ENCODE results near the gene TCF12.

TCF12 gene

DNA sequence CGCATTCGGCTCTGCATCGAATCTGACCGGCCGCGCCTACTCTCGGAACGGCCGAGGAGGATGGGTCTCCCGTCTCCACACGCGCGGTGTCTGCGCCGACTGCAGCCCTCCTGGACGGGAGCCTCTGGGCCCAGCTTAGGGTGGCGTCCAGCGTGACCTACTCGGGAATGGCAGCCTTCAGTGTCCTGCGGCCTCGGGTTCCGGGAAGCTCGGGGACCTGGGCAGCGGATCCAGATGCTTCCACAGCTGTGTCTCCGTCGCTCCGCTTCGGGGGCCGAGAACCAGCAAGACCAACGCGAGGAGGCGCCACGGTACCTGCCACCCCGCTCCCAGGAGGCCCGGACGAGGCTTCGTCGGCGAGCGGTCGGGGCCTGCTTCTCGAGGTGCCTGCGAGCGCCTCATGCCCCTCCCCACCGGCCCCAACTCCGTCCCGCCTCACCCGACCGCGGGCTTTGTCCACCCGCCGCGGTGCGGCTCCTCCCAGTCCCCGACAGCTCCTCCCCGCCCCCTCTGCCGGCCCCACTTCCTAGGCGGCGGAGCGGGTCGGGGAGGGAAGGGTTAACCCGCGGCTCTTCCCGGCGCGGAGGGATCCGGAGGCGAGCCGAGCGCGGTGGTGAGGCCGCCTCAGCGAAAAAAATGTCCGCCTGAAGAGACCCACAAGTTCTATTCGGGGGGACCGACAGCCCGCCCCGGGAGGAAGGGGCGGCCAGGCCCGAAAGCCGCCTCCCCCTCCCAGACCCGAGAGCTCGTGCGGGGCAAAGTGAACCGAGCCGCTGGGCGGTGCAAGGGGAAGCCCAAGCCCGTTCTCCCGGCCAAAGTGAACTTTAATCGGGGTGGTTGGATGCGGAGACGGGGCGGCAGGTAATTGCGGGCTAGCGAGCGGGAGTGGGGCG, at the start of gene TCF12:
Gene TCF12 (plus strand): TSS at position 599 of the 893 bp plus-strand sequence. CDS start 1,270 bp downstream, outside the sequence.
- in situ Hi-C loops (cut with HindIII; ENCODE audit: low sequenced_read_pairs): no loop called here
- H3K4me3 ChIP-seq (ENCODE audit: low read depth, low read length): peak within 1 kb of the TSS; percentile 81
- peak; percentile 90 for DNase-seq (ENCODE audit: low read depth)
- TF ChIP-seq CTCF (IDR thresholded peaks at IDR 0.05; ENCODE audit: low read depth, low read length, missing control alignments): peak; percentile 39

DNA sequence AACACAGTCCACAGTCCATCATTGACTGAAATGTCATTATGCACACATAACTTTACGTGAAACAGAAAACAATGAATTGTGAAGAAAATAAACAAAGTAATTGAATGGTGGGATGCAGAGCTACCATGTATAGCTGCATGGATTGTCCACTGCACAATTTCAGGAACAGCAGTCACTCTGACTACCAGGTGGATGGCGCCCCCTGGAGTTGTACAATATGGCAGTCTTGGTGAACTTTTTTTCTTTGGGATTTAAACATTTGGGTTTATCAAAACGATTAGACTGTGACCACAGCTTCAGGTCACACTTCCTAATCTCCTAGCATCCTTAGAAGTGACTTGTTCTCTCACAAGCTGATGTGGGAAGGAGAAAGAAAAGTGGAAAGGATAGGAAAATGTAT, 48.9 kb upstream of the TCF12 start:
- no peak for DNase-seq (ENCODE audit: low read depth)
- in situ Hi-C loops (cut with HindIII; ENCODE audit: low sequenced_read_pairs): no loop called here
- TF ChIP-seq CTCF (IDR thresholded peaks at IDR 0.05; ENCODE audit: low read depth, low read length, missing control alignments): peak; percentile 35
- H3K4me3 ChIP-seq (ENCODE audit: low read depth, low read length): no peak overlapping the region

DNA sequence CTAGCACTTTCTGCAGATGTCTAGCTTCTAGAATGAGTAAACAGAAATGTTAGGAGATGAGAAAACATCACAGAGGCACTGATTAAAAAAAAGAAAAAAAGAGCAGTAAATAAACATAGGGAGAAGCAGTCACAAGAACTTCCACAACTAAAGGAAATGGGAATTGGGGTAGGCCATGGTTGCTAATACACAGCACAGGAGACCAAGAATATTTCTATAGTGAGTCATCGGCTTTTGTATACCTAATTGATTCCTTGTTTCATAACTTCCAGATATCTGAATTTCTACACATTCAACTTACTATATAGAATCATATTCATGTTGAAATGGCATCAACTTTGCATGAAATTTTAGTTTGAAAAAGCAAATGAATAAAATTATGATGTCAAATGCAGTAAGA, 47.3 kb upstream of the TCF12 start:
- no peak overlapping the region for H3K4me3 ChIP-seq (ENCODE audit: low read depth, low read length)
- in situ Hi-C loops (cut with HindIII; ENCODE audit: low sequenced_read_pairs): no loop called here
- peak; percentile 68 for DNase-seq (ENCODE audit: low read depth)
- no peak for TF ChIP-seq CTCF (IDR thresholded peaks at IDR 0.05; ENCODE audit: low read depth, low read length, missing control alignments)

DNA sequence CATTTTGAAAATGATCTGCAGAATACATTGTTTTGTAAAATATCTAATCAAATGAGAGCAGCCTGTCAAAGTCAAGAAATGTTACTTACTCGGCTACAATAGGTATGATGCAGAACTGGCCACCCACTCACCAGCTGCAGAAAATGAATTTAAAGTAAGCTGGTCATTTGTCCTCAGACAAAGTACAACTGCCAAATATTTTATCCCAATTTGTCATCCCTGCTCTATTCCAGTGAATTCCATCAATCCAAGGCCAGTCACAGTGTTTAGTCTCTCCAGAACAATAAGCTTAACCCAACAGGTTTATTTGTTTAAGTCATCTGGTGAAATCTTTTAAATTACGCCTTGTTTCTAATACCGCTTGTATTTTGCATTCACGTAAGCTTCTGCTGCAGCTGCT, 46.6 kb upstream of the TCF12 start:
- no peak for TF ChIP-seq CTCF (IDR thresholded peaks at IDR 0.05; ENCODE audit: low read depth, low read length, missing control alignments)
- in situ Hi-C loops (cut with HindIII; ENCODE audit: low sequenced_read_pairs): no loop called here

DNA sequence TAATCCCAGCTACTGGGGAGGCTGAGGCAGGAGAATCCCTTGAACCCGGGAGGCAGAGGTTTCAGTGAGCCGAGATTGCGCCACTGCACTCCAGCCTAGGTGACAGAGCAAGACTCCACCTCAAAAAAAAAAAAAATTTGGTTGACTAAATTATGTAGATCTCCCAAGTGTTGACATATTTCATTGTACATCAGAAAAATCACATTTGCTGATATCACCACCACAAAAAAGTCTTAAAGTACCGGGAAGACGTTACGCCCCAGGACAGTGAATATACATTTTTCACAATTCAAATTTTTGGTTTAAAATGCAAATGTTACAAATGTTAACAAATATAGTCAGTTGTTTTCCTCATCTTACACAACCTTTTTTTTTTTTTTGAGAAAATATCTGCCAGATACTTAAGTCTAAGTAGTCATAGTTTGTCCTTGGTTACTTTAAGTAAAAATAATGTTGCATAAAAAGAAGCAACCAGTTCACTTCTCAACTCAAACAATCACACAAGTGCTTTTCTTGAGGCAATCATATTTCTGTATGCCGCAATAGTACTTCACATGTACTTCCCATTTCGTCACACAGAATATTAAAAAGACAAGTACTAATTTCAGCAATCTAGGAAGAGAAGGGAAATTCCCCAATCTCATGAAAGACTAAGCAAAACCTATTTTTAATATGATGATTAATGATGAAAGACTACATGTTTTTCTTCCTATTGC, 41.0 kb upstream of the TCF12 start:
- in situ Hi-C loops (cut with HindIII; ENCODE audit: low sequenced_read_pairs): no loop called here
- DNase-seq (ENCODE audit: low read depth): no peak
- no peak for TF ChIP-seq CTCF (IDR thresholded peaks at IDR 0.05; ENCODE audit: low read depth, low read length, missing control alignments)
- H3K4me3 ChIP-seq (ENCODE audit: low read depth, low read length): no peak overlapping the region

More for the DNA sequence above, 46.6 kb upstream of the TCF12 start:
- no peak for DNase-seq (ENCODE audit: low read depth)
- H3K4me3 ChIP-seq (ENCODE audit: low read depth, low read length): no peak overlapping the region

- in situ Hi-C loops (cut with HindIII; ENCODE audit: low sequenced_read_pairs): no loop called here
- DNase-seq (ENCODE audit: low read depth): no peak
- no peak for TF ChIP-seq CTCF (IDR thresholded peaks at IDR 0.05; ENCODE audit: low read depth, low read length, missing control alignments)
- H3K4me3 ChIP-seq (ENCODE audit: low read depth, low read length): no peak overlapping the region
These were observed 38.9 kb upstream of the TCF12 start for GRCh38 chr15:56879502-56879901.

All from astrocyte of the cerebellum (primary cell).